SK-N-MC (cell line): ENCODE data around the gene PZP.
"Not testable (repeated sequence)": the region's sequence is repeated elsewhere in the genome, so short reads cannot be mapped to it uniquely, and the experiment has no call there.

ENCODE experiments used
- DNase-seq: peaks from one replicate; pipeline ENCODE4 v3.0.0-alpha.2; 2011; ENCODE audit warnings: low read depth, low spot score
- H3K27ac ChIP-seq: fragments of 200-600 bp; sonication (generic); 2 replicates; pipeline ENCODE4 v1.5.1; 2016; ENCODE audit warnings: mixed run types
- H3K36me3 ChIP-seq: fragments of 200-600 bp; sonication (generic); 2 replicates; pipeline ENCODE4 v1.6.1; 2017; ENCODE audit warnings: antibody characterized with exemption, low read length, mixed read lengths; ENCODE audit not compliant: insufficient read depth
- H3K4me3 ChIP-seq: fragments of 200-600 bp; sonication (generic); 2 replicates; pipeline ENCODE4 v1.5.1; 2016
- H3K9ac ChIP-seq: fragments of 200-600 bp; sonication (generic); 2 replicates; pipeline ENCODE4 v1.8.0; 2017; ENCODE audit warnings: mixed run types, mixed read lengths; ENCODE audit not compliant: insufficient read length
- H3K9me3 ChIP-seq: fragments of 200-600 bp; sonication (generic); 2 replicates; pipeline ENCODE4 v1.6.1; 2017; ENCODE audit warnings: low read depth, mild to moderate bottlenecking, antibody characterized with exemption, low read length, moderate library complexity, mixed read lengths
- EZH2 ChIP-seq: fragments of 200-600 bp; sonication (generic); IDR thresholded peaks from one replicate; pipeline ENCODE4 v1.6.1; 2017; ENCODE audit warnings: antibody characterized with exemption
- FOXP2 ChIP-seq: optimal IDR thresholded peaks from 2 replicates; pipeline ENCODE3; 2011; ENCODE audit warnings: mild to moderate bottlenecking, moderate library complexity; ENCODE audit not compliant: insufficient read depth; ENCODE audit errors: extremely low read length, control extremely low read depth
- POLR2AphosphoS5 ChIP-seq: IDR thresholded peaks from 2 replicates; pipeline ENCODE4 v1.6.1; 2012; ENCODE audit warnings: mild to moderate bottlenecking, low read depth, low read length, borderline replicate concordance

The PZP gene

DNA sequence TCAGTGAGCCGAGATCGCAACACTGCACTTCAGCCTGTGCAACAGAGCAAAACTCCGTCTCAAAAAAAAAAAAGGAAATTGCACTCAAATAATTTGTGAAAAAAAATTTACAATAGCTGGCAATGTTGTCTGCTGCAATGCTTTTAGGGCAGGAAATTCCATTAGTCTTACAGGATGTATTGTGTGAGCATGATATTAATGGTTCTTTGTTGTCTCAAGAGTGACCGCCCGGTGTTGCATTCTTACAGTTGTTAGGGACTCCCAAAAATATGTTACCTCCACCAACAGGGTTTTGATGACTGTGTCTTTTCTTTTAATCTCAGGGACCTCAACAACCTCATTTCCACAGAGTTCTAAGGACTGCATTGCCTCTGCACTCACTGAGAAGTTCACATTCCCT is 44.8 kb downstream of the PZP start:
- H3K36me3 ChIP-seq: no peaks in the 10 kb centered on the region
- no peak overlapping the region for H3K4me3 ChIP-seq
- H3K27ac ChIP-seq: no peak overlapping the region
- no peak overlapping the region for H3K9ac ChIP-seq
- no peaks in the 10 kb centered on the region for H3K9me3 ChIP-seq
- TF ChIP-seq POLR2AphosphoS5 (no peak), FOXP2 (no peak), EZH2 (no peak)
- DNase-seq: no peak

DNA sequence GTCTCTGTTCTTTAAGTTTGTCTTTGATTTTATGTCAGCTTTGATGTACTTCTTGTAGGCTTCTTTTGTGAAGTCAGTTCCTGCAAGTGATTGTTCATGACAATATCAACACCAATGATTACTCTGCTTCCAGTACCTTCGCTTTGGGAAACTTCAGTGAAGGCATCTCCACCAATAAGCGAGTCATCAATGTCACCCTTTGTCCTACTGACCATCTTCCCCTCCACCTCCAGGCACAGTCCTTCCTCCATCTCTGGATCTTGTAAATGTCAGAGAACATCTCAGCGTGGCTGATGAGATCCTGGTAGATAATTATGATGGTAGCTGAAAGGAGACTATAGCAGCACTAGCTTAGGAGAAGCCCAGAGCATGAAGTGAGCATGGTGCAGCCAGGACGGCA is 52.1 kb downstream of the PZP start:
- Histone ChIP-seq H3K9me3 (no peaks in the 10 kb centered on the region), H3K27ac (no peak overlapping the region), H3K36me3 (no peaks in the 10 kb centered on the region), H3K9ac (no peak overlapping the region), H3K4me3 (no peak overlapping the region)
- no peak for DNase-seq
- TF ChIP-seq EZH2: no peak
- no peak for TF ChIP-seq POLR2AphosphoS5
- no peak for TF ChIP-seq FOXP2

DNA sequence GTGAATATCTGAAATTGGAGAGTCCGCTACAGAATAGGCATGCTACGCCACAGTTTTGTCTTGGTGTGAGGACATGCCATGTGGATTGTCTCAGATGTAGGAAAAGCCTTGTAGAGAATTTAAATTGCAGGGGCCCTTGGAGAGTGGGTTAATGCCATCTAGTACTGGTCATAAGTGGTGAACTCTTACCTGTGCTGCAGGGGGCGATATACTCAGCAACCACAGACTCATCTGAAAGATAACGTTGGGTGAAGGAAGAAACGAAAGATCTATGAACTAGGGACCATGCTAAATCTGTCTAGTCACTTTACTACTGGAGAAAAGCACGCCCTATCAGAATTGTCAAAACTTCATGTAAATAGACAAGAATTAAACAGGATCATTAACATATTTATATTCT is 58.8 kb downstream of the PZP start:
- TF ChIP-seq POLR2AphosphoS5 (no peak), FOXP2 (no peak), EZH2 (no peak)
- Histone ChIP-seq H3K27ac (no peak overlapping the region), H3K9me3 (no peaks in the 10 kb centered on the region), H3K36me3 (no peaks in the 10 kb centered on the region), H3K4me3 (no peak overlapping the region), H3K9ac (no peak overlapping the region)
- no peak for DNase-seq

DNA sequence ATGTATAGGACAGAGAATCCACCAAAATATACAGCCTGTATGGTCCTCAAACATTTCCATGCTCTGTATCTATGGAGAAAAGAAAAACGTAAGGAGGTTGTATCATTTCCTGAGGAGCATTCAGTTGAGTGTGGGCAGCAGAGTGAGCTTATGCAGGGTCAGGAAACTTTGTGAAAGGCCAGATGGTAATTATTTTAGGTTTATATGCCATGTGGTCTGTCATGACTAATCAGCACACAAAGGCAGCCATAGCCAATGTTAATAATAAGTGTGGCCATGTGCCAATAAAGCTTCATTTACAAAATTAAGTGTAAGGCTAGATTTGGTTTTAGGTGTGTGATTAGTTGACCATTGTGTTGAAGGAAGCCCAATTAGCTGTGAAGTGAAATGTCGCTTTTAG is 59.3 kb downstream of the PZP start:
- H3K9me3 ChIP-seq: no peaks in the 10 kb centered on the region
- no peaks in the 10 kb centered on the region for H3K36me3 ChIP-seq
- no peak overlapping the region for H3K4me3 ChIP-seq
- no peak for TF ChIP-seq FOXP2
- TF ChIP-seq EZH2: no peak
- TF ChIP-seq POLR2AphosphoS5: no peak
- H3K9ac ChIP-seq: no peak overlapping the region
- no peak for DNase-seq
- H3K27ac ChIP-seq: no peak overlapping the region

DNA sequence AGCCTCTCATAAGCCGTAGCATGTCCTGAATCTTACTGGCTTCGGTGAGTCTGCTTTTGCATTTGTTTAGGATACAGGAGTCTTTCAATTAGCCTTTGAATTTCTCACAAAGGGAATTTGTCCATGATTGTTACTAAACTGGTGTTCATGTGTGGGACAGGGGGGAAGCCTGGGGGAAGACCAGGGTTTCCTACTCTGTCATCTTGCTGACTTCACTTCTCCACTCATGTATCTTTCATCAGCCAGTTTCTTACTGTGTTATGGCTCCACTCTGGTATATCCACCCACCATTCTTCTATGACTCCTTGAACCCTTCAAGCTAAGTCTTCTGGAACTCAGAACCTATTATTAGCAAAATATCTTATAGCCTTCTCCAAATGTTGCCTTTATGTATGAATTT is 60.7 kb downstream of the PZP start:
- Histone ChIP-seq H3K36me3 (no peaks in the 10 kb centered on the region), H3K9ac (no peak overlapping the region), H3K4me3 (no peak overlapping the region), H3K27ac (no peak overlapping the region), H3K9me3 (0 out of 2 replicates have a peak, but pooled peaks cover 2% of the 10 kb centered on the region)
- DNase-seq: no peak
- TF ChIP-seq EZH2: no peak
- no peak for TF ChIP-seq FOXP2
- no peak for TF ChIP-seq POLR2AphosphoS5

DNA sequence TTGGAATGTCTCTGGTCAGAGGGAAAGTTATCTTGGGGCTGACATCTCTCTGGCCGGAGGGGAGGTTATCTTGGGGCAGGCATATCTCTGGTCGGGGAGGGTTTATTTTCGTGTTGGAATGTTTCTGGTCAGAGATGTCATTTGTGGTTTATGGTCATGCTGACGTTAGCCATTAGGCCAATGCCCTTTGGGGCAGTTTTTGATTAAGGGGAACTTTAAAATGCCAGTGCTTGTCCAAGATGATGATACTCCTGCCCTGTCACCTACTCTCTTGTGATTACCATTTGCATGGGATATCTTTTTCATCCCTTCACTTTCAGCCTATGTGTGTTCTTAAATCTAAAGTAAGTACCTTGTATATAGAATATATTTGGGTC is 63.5 kb downstream of the PZP start:
- no peak overlapping the region for H3K9ac ChIP-seq
- H3K9me3 ChIP-seq: 0 out of 2 replicates have a peak, but pooled peaks cover 2% of the 10 kb centered on the region
- TF ChIP-seq EZH2: no peak
- TF ChIP-seq FOXP2: no peak
- TF ChIP-seq POLR2AphosphoS5: no peak
- no peak overlapping the region for H3K27ac ChIP-seq
- DNase-seq: no peak
- no peak overlapping the region for H3K4me3 ChIP-seq
- H3K36me3 ChIP-seq: no peaks in the 10 kb centered on the region

DNA sequence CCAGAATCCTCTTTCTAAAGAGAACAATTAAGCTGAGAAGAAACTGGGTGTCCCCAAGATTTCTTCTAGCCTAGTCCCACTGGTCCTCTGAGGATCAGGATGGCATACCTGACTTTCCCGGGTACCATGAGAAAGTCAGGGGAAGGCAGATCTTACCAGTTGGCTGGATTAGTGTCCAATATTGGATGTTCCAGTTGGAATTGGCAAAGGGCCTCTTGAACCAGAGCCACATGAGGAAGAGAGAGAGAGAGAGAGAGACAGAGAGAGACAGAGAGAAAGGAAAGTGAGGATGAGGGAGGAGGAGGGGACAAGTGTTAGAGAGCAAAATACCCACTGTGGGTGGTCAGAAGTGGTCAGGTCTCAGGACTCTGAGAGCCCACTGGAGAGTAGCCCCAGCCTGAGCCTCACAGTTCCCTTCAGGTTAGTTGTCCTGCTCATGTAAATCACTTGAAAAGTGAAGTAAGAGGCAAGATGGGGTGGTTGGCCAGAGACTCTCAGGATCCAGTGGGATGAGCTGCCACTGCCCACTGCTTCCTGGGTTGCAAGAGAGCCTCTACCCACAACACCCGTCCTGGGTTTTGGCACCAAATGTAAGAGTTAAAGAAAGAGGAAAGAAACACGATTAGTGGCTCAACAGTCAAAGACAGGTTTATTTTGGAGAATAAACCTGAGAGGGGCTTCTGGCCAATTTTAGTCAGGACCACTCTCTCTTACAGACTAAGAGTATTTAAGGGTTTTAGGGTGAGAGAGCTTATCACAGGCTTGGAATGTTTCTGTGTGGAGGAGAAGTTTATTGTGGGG is 64.1 kb downstream of the PZP start:
- no peak overlapping the region for H3K27ac ChIP-seq
- TF ChIP-seq POLR2AphosphoS5: no peak
- TF ChIP-seq EZH2: no peak
- no peak for TF ChIP-seq FOXP2
- H3K36me3 ChIP-seq: no peaks in the 10 kb centered on the region
- H3K9me3 ChIP-seq: 0 out of 2 replicates have a peak, but pooled peaks cover 2% of the 10 kb centered on the region
- H3K4me3 ChIP-seq: no peak overlapping the region
- no peak for DNase-seq
- no peak overlapping the region for H3K9ac ChIP-seq

DNA sequence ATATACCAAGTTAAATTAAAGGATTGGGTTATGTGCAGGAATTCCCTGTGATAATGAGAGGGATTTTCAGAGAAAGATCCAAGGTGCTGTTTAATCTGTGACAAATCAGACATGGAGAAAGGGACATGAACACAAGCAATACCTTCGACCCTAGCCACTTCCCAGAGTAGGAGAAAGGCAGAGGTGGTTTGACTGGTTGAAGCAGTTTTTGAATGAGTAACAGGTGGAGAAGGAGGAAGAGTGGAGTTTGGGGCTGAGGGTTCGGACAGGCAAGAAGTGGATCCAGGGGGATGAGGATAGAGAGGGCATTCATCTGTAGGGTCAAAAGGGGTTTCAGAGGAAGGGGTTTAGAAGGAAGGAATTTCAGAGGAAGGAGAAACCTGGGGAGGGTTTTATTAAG is 65.1 kb downstream of the PZP start:
- no peak for DNase-seq
- Histone ChIP-seq H3K9ac (no peak overlapping the region), H3K36me3 (no peaks in the 10 kb centered on the region), H3K27ac (no peak overlapping the region), H3K9me3 (0 out of 2 replicates have a peak, but pooled peaks cover 2% of the 10 kb centered on the region), H3K4me3 (no peak overlapping the region)
- TF ChIP-seq EZH2 (no peak), POLR2AphosphoS5 (no peak), FOXP2 (no peak)

DNA sequence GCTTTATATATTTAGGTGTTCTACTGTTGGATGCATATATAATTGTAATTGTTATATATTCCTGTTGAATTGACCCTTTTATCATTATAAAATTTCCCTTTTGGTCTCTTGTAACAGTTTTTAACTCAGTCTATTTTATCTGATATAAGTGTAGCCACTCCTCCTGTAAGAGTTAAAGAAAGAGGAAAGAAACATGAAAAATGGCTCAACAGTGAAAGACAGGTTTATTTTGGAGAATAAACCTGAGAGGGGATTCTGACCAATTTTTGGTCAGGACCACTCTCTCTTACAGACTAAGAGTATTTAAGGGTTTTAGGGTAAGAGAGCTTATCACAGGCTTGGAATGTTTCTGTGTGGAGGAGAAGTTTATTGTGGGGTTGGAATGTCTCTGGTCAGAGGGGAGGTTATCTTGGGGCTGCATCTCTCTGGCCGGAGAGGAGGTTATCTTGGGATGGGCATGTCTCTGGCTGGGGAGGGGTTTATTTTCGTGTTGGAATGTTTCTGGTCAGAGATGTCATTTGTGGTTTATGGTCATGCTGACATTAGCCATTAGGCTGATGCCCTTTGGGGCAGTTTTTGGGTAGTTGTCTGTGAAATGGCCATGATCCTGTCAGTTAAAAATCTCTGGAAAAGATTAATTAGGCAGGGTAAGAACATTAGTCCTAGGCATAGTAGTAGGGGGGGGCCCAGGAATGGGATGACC is 68.5 kb downstream of the PZP start:
- not testable (repeated sequence) for DNase-seq, H3K9ac ChIP-seq, H3K4me3 ChIP-seq, H3K9me3 ChIP-seq, H3K36me3 ChIP-seq, H3K27ac ChIP-seq
